Neutrophil (primary cell): ENCODE results near the gene PTPRD.

Source experiments
- H3K27ac ChIP-seq: fragments of 200-600 bp; sonication (generic); 2 replicates; pipeline ENCODE4 v1.5.1; 2016; ENCODE audit warnings: mild to moderate bottlenecking, moderate library complexity
- H3K27me3 ChIP-seq: fragments of 200-600 bp; sonication (generic); 2 replicates; pipeline ENCODE4 v1.6.0; 2016; ENCODE audit warnings: mild to moderate bottlenecking
- H3K36me3 ChIP-seq: fragments of 200-600 bp; sonication (generic); 2 replicates; pipeline ENCODE4 v1.5.1; 2017
- H3K4me1 ChIP-seq, 2 experiments: fragments of 200-600 bp in 1 of 2; sonication (generic) in 1 of 2; 1 replicate in 1 of 2; 2 replicates in 1 of 2; pipeline versions ENCODE4 v1.5.1 to v1.6.1; 2013 to 2016; ENCODE audit warnings: low read depth in 1 of 2, low read length in 1 of 2, mild to moderate bottlenecking in 1 of 2, moderate library complexity in 1 of 2; ENCODE audit not compliant: control insufficient read depth in 1 of 2, insufficient read depth in 1 of 2
- H3K4me3 ChIP-seq, 2 experiments: fragments of 200-600 bp in 1 of 2; sonication (generic) in 1 of 2; 1 replicate in 1 of 2; 2 replicates in 1 of 2; pipeline ENCODE4 v1.5.1; 2013 to 2016; ENCODE audit warnings: low read depth in 1 of 2, low read length in 1 of 2, mild to moderate bottlenecking in 1 of 2, moderate library complexity in 1 of 2
- H3K9me3 ChIP-seq: fragments of 200-600 bp; sonication (generic); 2 replicates; pipeline ENCODE4 v1.5.1; 2016
- CTCF ChIP-seq: fragments of 200-600 bp; sonication (generic); IDR thresholded peaks from 2 replicates; pipeline ENCODE4 v1.5.1; 2016; ENCODE audit warnings: antibody characterized with exemption

Gene PTPRD

DNA sequence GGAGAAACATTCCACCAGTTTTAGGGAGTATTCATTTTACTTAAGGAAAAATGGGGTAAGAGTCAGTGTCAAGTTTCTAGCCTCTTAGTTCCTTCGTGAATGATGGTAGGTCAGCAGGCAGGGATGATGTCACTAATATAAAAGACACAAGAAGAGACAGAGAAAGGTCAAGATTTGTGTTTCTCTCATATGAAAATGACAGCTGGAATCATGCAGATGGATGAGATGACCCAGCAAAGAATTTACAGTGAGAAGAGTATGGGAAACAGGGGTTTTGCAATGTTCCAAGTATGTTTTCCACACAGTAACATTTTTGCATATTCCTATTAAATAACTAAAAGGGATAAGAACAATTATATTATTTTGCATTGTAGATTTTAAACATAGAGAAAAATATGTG, 2063.6 kb downstream of the PTPRD start:
- Histone ChIP-seq H3K9me3 (no peaks in the 10 kb centered on the region), H3K4me1 (no peaks in the 10 kb centered on the region), H3K36me3 (no peaks in the 10 kb centered on the region), H3K4me3 (no peak overlapping the region), H3K27me3 (no peaks in the 10 kb centered on the region), H3K27ac (no peak overlapping the region)
- TF ChIP-seq CTCF = no peak

- no peak overlapping the region for H3K4me3 ChIP-seq
- TF ChIP-seq CTCF = no peak
- H3K4me1 ChIP-seq = no peaks in the 10 kb centered on the region
- H3K27me3 ChIP-seq = no peaks in the 10 kb centered on the region
- H3K36me3 ChIP-seq = no peaks in the 10 kb centered on the region
- no peak overlapping the region for H3K27ac ChIP-seq
- H3K9me3 ChIP-seq = no peaks in the 10 kb centered on the region
Measured at GRCh38 chr9:8543219-8543618, 2069.6 kb downstream of the PTPRD start.

- no peaks in the 10 kb centered on the region for H3K9me3 ChIP-seq
- H3K4me1 ChIP-seq = no peaks in the 10 kb centered on the region
- no peak for TF ChIP-seq CTCF
- no peaks in the 10 kb centered on the region for H3K27me3 ChIP-seq
- H3K36me3 ChIP-seq = no peaks in the 10 kb centered on the region
- H3K27ac ChIP-seq = no peak overlapping the region
- no peak overlapping the region for H3K4me3 ChIP-seq
Measured at GRCh38 chr9:8542537-8542936, 2070.3 kb downstream of the PTPRD start.

DNA sequence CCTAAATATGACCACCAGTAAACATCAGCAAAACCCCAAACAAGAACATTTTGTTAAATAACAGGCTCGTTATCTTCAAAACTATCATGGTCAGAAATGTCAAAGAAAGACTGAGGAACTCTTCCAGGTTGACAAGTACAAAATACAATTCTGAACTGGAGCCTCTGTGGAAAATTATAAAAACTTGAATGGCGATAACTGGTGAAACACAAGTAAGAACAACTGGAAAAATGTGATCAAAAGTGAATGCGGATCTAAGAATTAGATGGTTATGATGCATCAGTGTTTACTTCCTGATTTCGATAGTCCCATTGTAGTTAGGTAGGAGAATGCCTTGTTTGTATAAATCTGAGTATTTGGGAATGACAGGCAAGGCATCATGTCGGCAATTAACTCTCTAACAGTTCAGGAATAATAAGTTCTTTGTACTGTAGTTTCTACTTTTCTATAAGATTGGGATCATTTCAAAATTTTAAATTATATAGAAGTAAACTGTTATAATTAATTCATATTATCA, 2073.1 kb downstream of the PTPRD start:
- Histone ChIP-seq H3K36me3 (no peaks in the 10 kb centered on the region), H3K27ac (no peak overlapping the region), H3K4me1 (no peaks in the 10 kb centered on the region), H3K4me3 (no peak overlapping the region), H3K9me3 (no peaks in the 10 kb centered on the region), H3K27me3 (no peaks in the 10 kb centered on the region)
- TF ChIP-seq CTCF = no peak

DNA sequence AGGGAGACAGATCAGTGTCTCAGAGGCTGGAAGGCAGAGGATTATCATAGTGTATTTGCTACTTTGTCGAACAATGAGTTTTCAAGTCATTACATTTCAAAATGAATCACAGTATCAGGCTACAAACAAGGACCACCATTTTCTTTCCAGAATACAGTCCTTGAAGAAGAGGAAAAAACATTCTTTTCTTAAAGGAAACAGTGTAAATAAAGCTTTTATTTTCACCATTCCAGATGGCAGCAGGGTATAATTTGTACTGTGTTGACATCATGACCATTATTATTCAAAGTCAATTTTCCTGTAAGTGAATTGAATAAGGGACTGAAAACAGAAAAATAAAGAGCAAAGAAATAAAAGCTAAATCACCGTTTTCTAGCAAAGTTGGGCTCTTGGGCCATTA, 2076.0 kb downstream of the PTPRD start:
- TF ChIP-seq CTCF = no peak
- Histone ChIP-seq H3K27ac (no peak overlapping the region), H3K36me3 (no peaks in the 10 kb centered on the region), H3K27me3 (no peaks in the 10 kb centered on the region), H3K4me1 (no peaks in the 10 kb centered on the region), H3K4me3 (no peak overlapping the region), H3K9me3 (no peaks in the 10 kb centered on the region)

GRCh38 chr9:8534828-8535227, 2078.0 kb downstream of the PTPRD start:
- H3K36me3 ChIP-seq = no peaks in the 10 kb centered on the region
- H3K9me3 ChIP-seq = no peaks in the 10 kb centered on the region
- H3K4me3 ChIP-seq = no peak overlapping the region
- no peak for TF ChIP-seq CTCF
- no peaks in the 10 kb centered on the region for H3K27me3 ChIP-seq
- no peak overlapping the region for H3K27ac ChIP-seq
- no peaks in the 10 kb centered on the region for H3K4me1 ChIP-seq
